ENCODE data around the gene GPX6.
A peak's percentile ranks its signal among the peaks of the same experiment; 100 is the strongest.
"Not testable (repeated sequence)": the region's sequence is repeated elsewhere in the genome, so short reads cannot be mapped to it uniquely, and the experiment has no call there.

Gene GPX6, protein sequence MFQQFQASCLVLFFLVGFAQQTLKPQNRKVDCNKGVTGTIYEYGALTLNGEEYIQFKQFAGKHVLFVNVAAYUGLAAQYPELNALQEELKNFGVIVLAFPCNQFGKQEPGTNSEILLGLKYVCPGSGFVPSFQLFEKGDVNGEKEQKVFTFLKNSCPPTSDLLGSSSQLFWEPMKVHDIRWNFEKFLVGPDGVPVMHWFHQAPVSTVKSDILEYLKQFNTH

DNA sequence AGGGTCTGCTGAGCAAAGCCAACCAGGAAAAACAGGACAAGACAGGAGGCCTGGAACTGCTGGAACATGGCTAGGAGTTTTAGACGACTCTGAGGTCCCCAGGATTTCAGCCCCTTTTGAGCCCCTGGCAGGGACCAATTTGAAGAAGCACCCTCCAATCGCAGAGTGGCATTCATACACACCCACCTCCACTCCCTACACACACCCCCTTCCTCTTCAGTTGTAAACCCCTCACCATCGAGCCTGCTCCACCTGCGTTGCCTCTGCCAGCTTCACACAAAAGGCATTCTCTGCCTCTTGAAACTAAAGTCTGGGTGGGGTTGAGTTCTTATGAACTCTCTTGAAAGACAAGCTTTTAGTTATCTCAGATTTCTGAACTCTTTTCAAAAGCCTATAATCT, at the start of gene GPX6:
Gene GPX6 (minus strand): TSS at position 118 of the 400 bp plus-strand sequence. CDS start 50 bp downstream, at position 68.
- no peaks in the 10 kb centered on the region for H3K9me3 Mint-ChIP-seq
- H3K4me3 Mint-ChIP-seq, result no peak within 1 kb of the TSS
- no peak within 1 kb of the TSS for H3K27ac Mint-ChIP-seq
- peaks cover 17% of the 10 kb centered on the region for H3K27me3 Mint-ChIP-seq
- H3K36me3 Mint-ChIP-seq (ENCODE audit: low read depth), result no peaks in the 10 kb centered on the region
- no peaks in the 10 kb centered on the region for H3K4me1 Mint-ChIP-seq (ENCODE audit: low read depth)

DNA sequence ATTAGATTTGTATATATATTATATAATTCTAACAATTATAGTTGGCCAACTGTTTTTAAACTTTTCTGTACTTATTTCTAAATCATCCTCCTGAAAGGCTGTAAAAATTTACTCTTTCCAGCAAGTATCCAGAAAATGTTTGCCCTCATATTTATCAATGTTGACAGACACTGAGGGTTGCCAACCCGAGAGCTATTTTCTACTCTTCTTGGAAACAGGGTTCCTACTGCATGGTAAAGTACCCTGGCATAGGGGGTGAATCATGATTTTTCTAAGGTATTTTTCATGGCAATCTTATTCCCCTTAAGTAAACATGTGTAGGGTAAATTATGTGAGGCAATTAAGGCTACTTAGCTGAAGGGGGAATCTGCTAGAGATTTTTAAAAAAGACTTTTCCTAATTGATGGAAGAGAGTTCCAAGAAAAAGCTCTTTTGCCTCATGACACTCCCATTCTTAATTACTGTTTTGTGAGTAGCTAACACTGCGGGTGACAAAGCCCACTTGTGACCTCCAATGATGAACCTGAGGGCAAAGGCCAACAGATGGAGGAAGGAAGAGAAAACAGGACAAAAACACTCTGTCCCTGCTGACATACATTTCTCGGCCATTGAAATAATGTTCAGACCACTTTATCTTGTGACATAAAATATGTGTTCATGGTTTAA, 48.0 kb upstream of the GPX6 start:
- Mint-ChIP-seq H3K4me3 (no peak overlapping the region), H3K9me3 (no peaks in the 10 kb centered on the region), H3K4me1 (ENCODE audit: low read depth) (no peaks in the 10 kb centered on the region), H3K27me3 (peaks cover 47% of the 10 kb centered on the region), H3K36me3 (ENCODE audit: low read depth) (no peaks in the 10 kb centered on the region), H3K27ac (no peak overlapping the region)

DNA sequence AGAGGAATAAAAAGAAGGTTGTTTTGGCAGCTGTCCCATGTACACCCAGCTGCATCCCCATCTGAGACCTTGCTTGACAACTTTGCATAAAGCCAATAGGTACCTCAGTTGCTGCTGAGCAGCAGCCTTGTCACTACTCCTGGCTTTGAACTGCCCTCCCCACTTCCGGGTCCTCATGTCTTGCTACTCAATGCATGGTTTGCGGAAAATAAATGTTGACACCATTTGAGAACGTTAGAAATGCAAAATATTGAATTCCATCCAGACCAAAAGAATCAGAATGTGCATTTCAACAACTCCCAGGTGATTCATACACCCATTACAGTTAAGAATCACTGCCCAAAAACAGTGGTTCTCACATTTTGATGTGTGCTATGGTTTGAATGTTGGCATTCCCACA, 43.0 kb upstream of the GPX6 start:
- Mint-ChIP-seq H3K4me3 (no peak overlapping the region), H3K9me3 (no peaks in the 10 kb centered on the region), H3K36me3 (ENCODE audit: low read depth) (no peaks in the 10 kb centered on the region), H3K27ac (no peak overlapping the region), H3K27me3 (peaks cover 36% of the 10 kb centered on the region), H3K4me1 (ENCODE audit: low read depth) (no peaks in the 10 kb centered on the region)

DNA sequence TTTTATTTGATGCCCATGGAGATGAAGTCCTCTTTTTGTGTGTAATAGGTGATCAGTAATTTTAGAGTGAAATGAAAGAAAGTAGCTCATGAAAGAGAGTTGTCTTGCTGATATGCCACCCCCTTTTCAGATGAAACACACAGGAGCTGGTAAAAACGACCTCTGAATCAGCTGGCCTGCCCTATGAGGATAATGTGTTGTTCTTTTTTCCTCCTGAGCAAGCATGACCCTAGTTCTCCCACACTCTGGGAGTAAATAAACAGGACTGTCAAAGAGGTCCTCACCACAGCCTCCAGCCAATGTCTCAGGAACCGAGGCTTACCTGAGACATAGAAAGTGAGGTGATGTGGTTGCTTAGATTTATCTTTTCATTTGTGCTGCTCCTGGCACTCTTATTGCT, 39.5 kb upstream of the GPX6 start:
- Mint-ChIP-seq H3K36me3 (ENCODE audit: low read depth) (no peaks in the 10 kb centered on the region), H3K9me3 (no peaks in the 10 kb centered on the region), H3K4me3 (no peak overlapping the region), H3K27me3 (peaks cover 60% of the 10 kb centered on the region), H3K27ac (no peak overlapping the region), H3K4me1 (ENCODE audit: low read depth) (no peaks in the 10 kb centered on the region)

DNA sequence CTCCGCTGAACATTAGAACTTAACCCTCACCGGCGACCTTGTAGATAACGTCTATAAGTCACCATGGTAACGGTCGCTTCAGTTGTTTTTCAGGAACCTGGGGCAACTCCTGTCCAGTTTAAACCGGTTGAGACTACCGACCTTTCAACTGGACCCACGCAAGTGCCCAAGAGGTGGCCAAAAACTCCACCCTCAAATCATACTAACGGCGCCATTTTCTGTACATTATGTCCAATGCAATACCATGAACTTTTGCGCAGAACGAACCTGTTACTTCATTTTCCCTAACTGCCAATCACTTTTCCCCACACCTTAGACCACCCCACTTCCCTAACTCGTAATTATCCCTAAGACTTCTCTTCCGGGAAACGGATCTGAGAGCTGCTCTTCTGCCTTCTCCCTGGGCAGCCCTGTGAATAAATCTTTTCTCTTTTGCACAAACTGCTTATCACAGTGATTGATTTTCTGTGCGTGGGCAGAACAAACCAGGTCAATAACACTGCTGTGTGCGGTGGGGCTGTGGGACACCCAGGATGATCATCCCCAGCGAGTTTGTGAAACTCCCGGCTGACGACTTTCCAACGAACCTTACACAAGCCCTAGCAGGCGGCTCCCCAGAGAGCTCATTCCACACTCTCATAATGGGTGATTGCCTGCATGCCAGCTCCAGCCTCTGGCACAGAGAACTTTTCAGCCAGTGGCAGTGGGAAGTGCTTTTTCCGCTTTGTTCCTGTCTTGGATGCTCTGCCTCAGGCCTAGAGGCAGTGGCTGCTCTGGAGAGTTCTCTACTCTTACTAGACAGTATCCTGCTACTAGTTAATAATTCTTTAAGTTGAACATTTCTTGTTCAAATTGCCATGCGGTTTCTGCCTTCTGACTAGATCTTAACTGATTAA, 38.6 kb upstream of the GPX6 start:
- no peaks in the 10 kb centered on the region for H3K36me3 Mint-ChIP-seq (ENCODE audit: low read depth)
- H3K4me1 Mint-ChIP-seq (ENCODE audit: low read depth), result no peaks in the 10 kb centered on the region
- peaks cover 63% of the 10 kb centered on the region for H3K27me3 Mint-ChIP-seq
- H3K4me3 Mint-ChIP-seq, result no peak overlapping the region
- no peaks in the 10 kb centered on the region for H3K9me3 Mint-ChIP-seq
- H3K27ac Mint-ChIP-seq, result no peak overlapping the region

DNA sequence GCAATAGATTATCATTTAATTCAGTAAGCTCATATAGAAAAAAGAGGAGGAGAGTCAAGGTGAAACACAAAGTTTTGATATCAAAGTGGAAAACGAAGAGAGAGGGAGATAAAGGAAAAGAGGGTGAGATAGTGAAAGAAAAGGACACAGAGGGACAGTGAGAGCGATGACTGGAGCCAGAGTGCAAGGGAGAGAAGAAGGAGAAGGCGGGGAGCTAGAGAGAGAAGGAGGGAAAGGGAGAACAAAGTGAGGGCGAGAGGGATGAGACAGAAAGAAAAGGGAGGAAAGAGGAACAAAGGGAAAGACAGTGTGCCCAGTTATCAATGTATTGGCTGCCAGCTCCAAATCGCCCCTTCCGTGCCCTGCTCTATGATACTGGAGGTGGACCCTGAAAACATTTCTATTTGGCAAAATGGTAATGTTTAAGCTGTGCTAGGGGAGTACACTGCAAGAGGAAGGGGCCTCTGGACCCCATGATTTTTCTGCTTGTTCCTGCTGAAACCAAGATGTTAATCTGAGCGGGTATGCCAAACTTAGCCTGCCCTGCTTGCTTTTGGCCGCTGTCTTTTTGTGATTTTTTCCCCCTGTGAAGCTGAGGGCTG, 37.9 kb upstream of the GPX6 start:
- Mint-ChIP-seq H3K27ac (no peak overlapping the region), H3K27me3 (peaks cover 70% of the 10 kb centered on the region), H3K9me3 (no peaks in the 10 kb centered on the region), H3K4me1 (ENCODE audit: low read depth) (no peaks in the 10 kb centered on the region), H3K36me3 (ENCODE audit: low read depth) (no peaks in the 10 kb centered on the region), H3K4me3 (no peak overlapping the region)

DNA sequence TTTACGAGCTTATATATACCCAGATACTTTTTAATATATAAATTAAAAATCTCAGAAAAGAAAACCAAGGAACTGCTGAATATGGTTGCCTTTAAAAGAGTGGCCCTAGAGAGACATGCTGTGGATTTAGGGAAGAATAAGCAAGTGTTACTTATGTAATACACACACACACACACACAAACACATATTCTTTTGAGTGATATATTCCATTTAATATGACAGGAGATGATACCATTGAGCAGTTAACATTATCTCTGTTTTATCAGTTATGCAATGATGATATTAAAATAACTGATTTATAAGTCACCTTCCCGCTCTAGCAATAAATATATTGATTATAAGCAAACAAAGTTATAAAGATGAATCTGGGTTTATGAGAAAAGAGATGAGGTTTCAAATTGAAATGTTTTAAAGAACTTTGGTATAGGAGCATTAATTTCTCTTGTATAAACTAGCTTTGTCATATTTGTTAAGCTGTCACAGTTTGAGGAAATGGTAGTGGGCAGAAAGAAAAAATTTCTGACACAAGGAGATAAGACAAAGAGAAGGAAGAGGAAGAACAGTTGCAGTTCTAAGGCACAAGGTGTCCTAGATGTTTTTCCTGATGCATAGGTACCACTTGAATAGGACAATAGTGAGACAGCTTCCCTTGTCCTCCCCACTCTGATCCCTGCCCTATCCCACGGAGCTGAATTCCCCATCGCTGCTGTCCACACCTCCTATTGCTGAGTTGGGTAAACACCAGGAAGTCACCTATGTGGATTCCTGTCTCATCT, 36.5 kb upstream of the GPX6 start:
- no peaks in the 10 kb centered on the region for H3K9me3 Mint-ChIP-seq
- H3K27me3 Mint-ChIP-seq, result peaks cover 78% of the 10 kb centered on the region
- no peaks in the 10 kb centered on the region for H3K36me3 Mint-ChIP-seq (ENCODE audit: low read depth)
- no peak overlapping the region for H3K27ac Mint-ChIP-seq
- no peak overlapping the region for H3K4me3 Mint-ChIP-seq
- H3K4me1 Mint-ChIP-seq (ENCODE audit: low read depth), result no peaks in the 10 kb centered on the region

DNA sequence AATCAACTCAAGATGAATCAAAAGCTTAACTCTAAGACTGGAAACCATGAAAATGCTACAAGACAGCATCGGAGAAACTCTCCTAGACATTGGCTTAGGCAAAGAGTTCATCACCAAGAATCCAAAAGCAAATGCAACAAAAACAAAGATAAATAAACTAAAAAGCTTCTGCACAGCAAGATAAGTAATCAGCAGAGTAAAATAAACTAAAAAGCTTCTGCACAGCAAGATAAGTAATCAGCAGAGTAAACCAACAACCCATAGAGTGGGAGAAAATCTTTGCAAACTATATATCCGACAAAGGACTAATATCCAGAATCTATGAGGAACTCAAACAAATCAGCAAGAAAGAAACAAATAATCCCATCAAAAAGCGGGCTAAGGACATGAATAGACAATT, 31.4 kb upstream of the GPX6 start:
- peaks cover 82% of the 10 kb centered on the region for H3K27me3 Mint-ChIP-seq
- H3K4me1 Mint-ChIP-seq (ENCODE audit: low read depth), result peaks cover 23% of the 10 kb centered on the region
- not testable (repeated sequence) for H3K4me3 Mint-ChIP-seq; H3K36me3 Mint-ChIP-seq (ENCODE audit: low read depth); H3K27ac Mint-ChIP-seq; H3K9me3 Mint-ChIP-seq

DNA sequence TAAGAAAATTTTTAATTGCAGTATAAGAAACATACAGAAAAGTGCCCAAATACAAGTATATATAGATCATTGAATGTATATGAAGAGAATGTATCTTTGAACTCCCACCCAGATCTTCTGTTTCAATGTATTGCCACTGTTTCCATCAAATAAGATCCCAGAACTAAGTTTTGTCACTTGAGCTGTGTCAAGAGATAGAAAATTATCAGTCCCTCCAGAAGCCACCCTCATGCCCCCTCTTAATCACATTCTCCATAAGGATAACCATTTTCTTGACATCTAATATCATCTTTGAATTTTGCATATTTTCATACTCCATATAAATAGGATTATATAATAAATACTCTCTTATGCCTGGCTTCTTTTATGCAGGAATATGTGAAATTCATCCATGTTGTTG, 30.4 kb upstream of the GPX6 start:
- no peaks in the 10 kb centered on the region for H3K36me3 Mint-ChIP-seq (ENCODE audit: low read depth)
- H3K4me1 Mint-ChIP-seq (ENCODE audit: low read depth), result peaks cover 24% of the 10 kb centered on the region
- no peak overlapping the region for H3K4me3 Mint-ChIP-seq
- H3K27ac Mint-ChIP-seq, result no peak overlapping the region
- peaks cover 80% of the 10 kb centered on the region for H3K27me3 Mint-ChIP-seq
- peaks cover 5% of the 10 kb centered on the region for H3K9me3 Mint-ChIP-seq

DNA sequence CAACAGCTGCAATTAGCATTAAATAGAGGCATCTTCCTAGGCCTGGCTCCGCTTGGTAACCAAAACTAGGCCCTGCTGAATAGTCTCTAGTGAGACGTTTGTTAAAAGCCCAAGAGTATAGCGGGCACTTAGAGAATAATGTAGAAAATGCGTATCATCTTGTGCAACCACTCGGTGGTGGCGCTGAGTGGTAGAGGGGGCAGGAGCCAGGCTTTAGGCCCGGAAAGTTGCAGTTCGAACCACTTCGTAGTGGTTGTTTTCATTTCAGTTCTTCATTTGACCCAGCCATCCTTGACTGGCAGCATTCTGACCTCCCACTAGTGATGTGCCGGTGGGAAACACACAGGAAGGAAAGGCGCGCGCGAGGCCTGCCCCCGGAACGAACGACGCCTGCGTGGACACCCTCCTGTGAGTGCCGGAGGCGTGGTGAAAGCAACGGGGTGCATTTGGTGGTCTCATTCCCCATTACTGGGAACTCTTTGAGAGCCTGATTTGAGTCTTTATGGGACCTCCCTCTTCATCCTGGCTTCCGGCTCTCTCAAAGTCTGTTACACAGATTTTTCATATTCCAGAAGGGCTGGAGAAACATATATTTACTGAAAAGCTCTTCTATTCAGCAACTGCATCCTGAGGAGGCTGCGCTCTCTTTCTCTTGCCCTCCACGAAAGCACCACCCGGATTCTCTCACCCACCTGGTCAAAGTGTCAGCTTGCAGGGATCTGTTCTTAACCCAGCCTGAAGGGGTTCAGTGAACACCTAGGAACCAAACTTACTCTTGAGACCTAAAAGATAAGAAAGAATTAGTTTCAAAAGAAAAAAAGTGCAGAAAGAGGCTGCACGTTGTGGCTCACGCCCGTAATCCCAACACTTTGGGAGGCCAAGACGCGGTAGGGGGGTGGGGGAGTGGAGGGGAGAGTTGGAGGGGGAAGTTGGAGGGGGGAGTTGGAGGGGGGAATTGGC, 28.3 kb upstream of the GPX6 start:
- Mint-ChIP-seq H3K4me1 (ENCODE audit: low read depth) (peaks cover 24% of the 10 kb centered on the region), H3K36me3 (ENCODE audit: low read depth) (no peaks in the 10 kb centered on the region), H3K27ac (no peak overlapping the region), H3K9me3 (peaks cover 10% of the 10 kb centered on the region), H3K4me3 (peak overlapping the region; percentile 68), H3K27me3 (peaks cover 77% of the 10 kb centered on the region)

DNA sequence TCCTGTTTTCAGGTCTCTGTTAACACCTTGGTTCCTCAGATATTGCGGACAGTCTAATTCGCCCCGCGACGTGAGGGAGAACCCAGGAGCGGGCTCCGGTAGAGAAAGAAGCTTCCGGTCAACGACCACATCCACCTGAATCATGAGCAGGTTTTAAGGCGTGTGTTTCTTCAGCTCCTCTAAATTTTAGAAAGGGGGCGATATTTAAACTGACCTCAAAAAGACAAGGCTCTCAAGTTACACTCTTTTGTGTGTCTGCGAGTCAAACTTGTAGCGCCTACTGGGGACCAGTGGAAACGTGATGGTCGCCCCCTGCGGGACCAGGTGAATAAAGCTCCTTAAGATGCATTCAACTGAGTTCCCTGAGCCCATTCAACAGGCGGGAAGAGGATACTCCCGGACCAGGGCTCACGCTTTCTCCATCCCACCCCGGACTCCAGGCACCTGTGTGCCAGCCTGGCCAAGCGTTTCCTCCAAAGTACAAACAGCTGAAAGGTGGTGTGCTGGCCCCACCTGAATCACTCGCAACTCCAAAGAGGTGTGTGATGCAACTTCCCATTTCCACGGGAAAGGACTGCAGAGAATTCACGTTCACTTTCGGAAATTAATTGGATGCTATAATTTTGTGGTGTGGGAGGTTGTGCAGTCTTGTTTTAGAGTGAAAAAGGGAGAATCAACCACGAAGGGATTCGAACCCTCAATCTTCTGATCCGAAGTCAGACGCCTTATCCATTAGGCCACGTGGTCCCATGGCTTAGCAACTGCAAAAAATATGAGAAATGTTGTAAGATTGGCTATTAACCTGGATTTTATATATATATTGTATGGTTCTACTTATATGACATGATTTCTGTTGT, 27.1 kb upstream of the GPX6 start:
- Mint-ChIP-seq H3K9me3 (peaks cover 10% of the 10 kb centered on the region), H3K4me1 (ENCODE audit: low read depth) (peaks cover 24% of the 10 kb centered on the region), H3K4me3 (peak overlapping the region; percentile 68), H3K27me3 (peaks cover 78% of the 10 kb centered on the region), H3K27ac (peak overlapping the region; percentile 86), H3K36me3 (ENCODE audit: low read depth) (no peaks in the 10 kb centered on the region)

DNA sequence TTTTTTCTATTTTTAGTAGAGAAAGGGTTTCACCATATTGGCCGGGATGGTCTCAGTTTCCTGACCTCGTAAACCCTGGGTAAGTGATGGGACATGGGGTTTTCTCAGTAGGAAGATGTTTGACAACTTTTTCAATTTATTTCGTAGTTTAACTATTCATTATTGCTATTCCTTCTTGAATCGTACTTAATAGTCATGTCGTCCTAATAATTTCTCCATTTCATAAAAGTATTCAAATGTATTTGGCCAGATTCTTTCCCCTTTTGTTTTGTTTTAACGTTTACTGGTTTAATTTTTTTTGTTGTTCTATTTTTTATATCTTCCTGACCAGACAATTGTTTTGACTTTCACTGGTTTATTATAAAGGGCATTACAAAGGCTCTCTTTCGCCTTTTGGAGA, 26.4 kb upstream of the GPX6 start:
- H3K27me3 Mint-ChIP-seq, result peaks cover 77% of the 10 kb centered on the region
- H3K27ac Mint-ChIP-seq, result no peak overlapping the region
- peak overlapping the region; percentile 68 for H3K4me3 Mint-ChIP-seq
- peaks cover 30% of the 10 kb centered on the region for H3K4me1 Mint-ChIP-seq (ENCODE audit: low read depth)
- H3K9me3 Mint-ChIP-seq, result peaks cover 10% of the 10 kb centered on the region
- H3K36me3 Mint-ChIP-seq (ENCODE audit: low read depth), result no peaks in the 10 kb centered on the region

Data from stimulated activated naive CD8-positive, alpha-beta T cell treated with anti-CD3 and anti-CD28 coated beads, Interleukin-15, Interleukin-2, amounts not matched to agents 100 ng/mL and 50 ng/mL, for 24 hours (primary cell).